H1 (cell line): ENCODE data around the gene LRRC46. TPM values are rescaled to one million over a fixed set of nuclear protein-coding genes. Genes with fewer than 3 reads are reported as not detected.
A peak's percentile ranks its signal among the peaks of the same experiment; 100 is the strongest.

ENCODE experiments used
- CTCF ChIA-PET: fragments of 300-600 bp; sonication (Branson Sonifier 250); formaldehyde crosslinking; loops from one replicate; lab custom pipeline; 2021; ENCODE audit not compliant: partially characterized antibody; lab: Charles Lee
- POLR2A ChIA-PET: fragments of 300-600 bp; sonication (Branson Sonifier 250); formaldehyde crosslinking; loops from one replicate; lab custom pipeline; 2021; ENCODE audit warnings: inconsistent platforms; ENCODE audit not compliant: partially characterized antibody; lab: Charles Lee
- DNase-seq, 2 experiments: peaks; one replicate each; pipeline versions ENCODE4 v3.0.0 to v3.0.0-alpha.2; 2010 to 2022; ENCODE audit warnings: low spot score in 2 of 2, low read depth in 1 of 2, mixed read lengths in 1 of 2
- FAIRE-seq: peaks from 2 replicates; lab custom pipeline; 2011; peaks lifted over from hg19 to GRCh38; lab: Jason Lieb, UNC
- H2AFZ ChIP-seq: 2 replicates; pipeline ENCODE4 v1.8.1; 2012; ENCODE audit warnings: low read length, inconsistent platforms
- H2AK5ac ChIP-seq: 2 replicates; pipeline ENCODE4 v1.6.1; 2013; ENCODE audit warnings: low read depth, low read length
- H2BK120ac ChIP-seq: replicated peaks from 2 replicates; pipeline ENCODE3; 2013; ENCODE audit warnings: low read depth, low read length, inconsistent platforms
- H2BK12ac ChIP-seq: 2 replicates; pipeline ENCODE4 v1.6.1; 2013; ENCODE audit warnings: low read depth, low read length
- H2BK15ac ChIP-seq: 2 replicates; pipeline ENCODE4 v1.6.1; 2013; ENCODE audit warnings: low read length
- H2BK20ac ChIP-seq: 2 replicates; pipeline ENCODE4 v1.6.1; 2013; ENCODE audit warnings: low read length
- H2BK5ac ChIP-seq: 2 replicates; pipeline ENCODE4 v1.6.1; 2013; ENCODE audit warnings: low read depth, low read length
- H3K14ac ChIP-seq: 2 replicates; pipeline ENCODE4 v1.6.1; 2013; ENCODE audit warnings: inconsistent platforms; ENCODE audit not compliant: insufficient read length
- H3K18ac ChIP-seq: 2 replicates; pipeline ENCODE4 v1.6.1; 2013; ENCODE audit warnings: low read length; ENCODE audit errors: extremely low read depth
- H3K23ac ChIP-seq: 2 replicates; pipeline ENCODE4 v1.6.1; 2013; ENCODE audit warnings: inconsistent platforms; ENCODE audit not compliant: insufficient read length
- H3K23me2 ChIP-seq: 2 replicates; pipeline ENCODE4 v1.6.1; 2013; ENCODE audit warnings: low read depth, low read length
- H3K27ac ChIP-seq: 2 replicates; pipeline ENCODE4 v1.6.1; 2011; ENCODE audit warnings: low read depth, low read length, inconsistent platforms
- H3K27me3 ChIP-seq, 4 experiments: replicated peaks in 1 of 4; 1 replicate in 1 of 4; 2 replicates in 3 of 4; pipeline versions ENCODE4 v1.6.1 to v1.8.1; 2011 to 2013; ENCODE audit warnings: low read length in 3 of 4, mild to moderate bottlenecking in 3 of 4, inconsistent platforms in 2 of 4, mixed read lengths in 2 of 4, moderate library complexity in 1 of 4; ENCODE audit not compliant: control insufficient read depth in 3 of 4, insufficient read depth in 3 of 4; ENCODE audit errors: extremely low read depth in 1 of 4
- H3K36me3 ChIP-seq, 4 experiments: 2 replicates each; pipeline versions ENCODE4 v1.6.1 to v1.8.1; 2011 to 2013; ENCODE audit warnings: mild to moderate bottlenecking in 4 of 4, low read length in 3 of 4, moderate library complexity in 2 of 4, control low read depth in 1 of 4, inconsistent platforms in 1 of 4; ENCODE audit not compliant: insufficient read depth in 4 of 4, control insufficient read depth in 2 of 4
- H3K4ac ChIP-seq: replicated peaks from 2 replicates; pipeline ENCODE3; 2013; ENCODE audit warnings: low read length, low read depth, mixed read lengths, inconsistent platforms; ENCODE audit not compliant: insufficient read length
- H3K4me1 ChIP-seq, 4 experiments: replicated peaks in 1 of 4; 1 replicate in 1 of 4; 2 replicates in 3 of 4; pipeline versions ENCODE4 v1.6.1 to v1.8.1; 2011 to 2013; ENCODE audit warnings: low read length in 3 of 4, inconsistent platforms in 2 of 4, mixed read lengths in 1 of 4; ENCODE audit not compliant: insufficient read depth in 4 of 4, control insufficient read depth in 3 of 4
- H3K4me2 ChIP-seq, 2 experiments: 2 replicates each; pipeline versions ENCODE4 v1.6.1 to v1.8.1; 2011 to 2013; ENCODE audit warnings: low read depth in 2 of 2, low read length in 2 of 2, control low read depth in 1 of 2, inconsistent platforms in 1 of 2, mild to moderate bottlenecking in 1 of 2; ENCODE audit not compliant: insufficient read depth in 1 of 2
- H3K4me3 ChIP-seq, 4 experiments: fragments of 200-600, 300-600 bp in 1 of 4; sonication (generic), shearing (Covaris generic), sonication (Bioruptor Twin) in 1 of 4; 2 replicates each; pipeline versions ENCODE4 v1.5.1 to v1.8.1; 2011 to 2016; ENCODE audit warnings: low read length in 4 of 4, low read depth in 3 of 4, control low read depth in 2 of 4, inconsistent platforms in 2 of 4, mild to moderate bottlenecking in 2 of 4, mixed read lengths in 1 of 4, moderate library complexity in 1 of 4; ENCODE audit not compliant: insufficient read depth in 2 of 4; ENCODE audit errors: extremely low read depth in 1 of 4
- H3K56ac ChIP-seq: replicated peaks from 2 replicates; pipeline ENCODE3; 2013; ENCODE audit warnings: low read depth, mild to moderate bottlenecking, mixed read lengths, low read length, inconsistent platforms; ENCODE audit not compliant: insufficient read length
- H3K79me1 ChIP-seq: 2 replicates; pipeline ENCODE4 v1.6.1; 2013; ENCODE audit warnings: low read depth, low read length, control low read depth
- H3K79me2 ChIP-seq, 2 experiments: 2 replicates each; pipeline versions ENCODE4 v1.6.1 to v1.8.1; 2012 to 2013; ENCODE audit warnings: low read length in 2 of 2, mild to moderate bottlenecking in 2 of 2, inconsistent platforms in 1 of 2; ENCODE audit not compliant: insufficient read depth in 2 of 2, control insufficient read depth in 1 of 2
- H3K9ac ChIP-seq, 4 experiments: replicated peaks in 1 of 4; 1 replicate in 1 of 4; 2 replicates in 3 of 4; pipeline versions ENCODE4 v1.6.1 to v1.8.1; 2011 to 2013; ENCODE audit warnings: low read depth in 3 of 4, low read length in 3 of 4, control low read depth in 2 of 4, mild to moderate bottlenecking in 2 of 4, moderate library complexity in 2 of 4, inconsistent platforms in 1 of 4; ENCODE audit errors: extremely low read depth in 1 of 4
- H3K9me3 ChIP-seq, 2 experiments: 2 replicates each; pipeline versions ENCODE4 v1.6.1 to v1.8.1; 2012 to 2013; ENCODE audit warnings: mild to moderate bottlenecking in 2 of 2, moderate library complexity in 2 of 2, control low read depth in 1 of 2, inconsistent platforms in 1 of 2, low read depth in 1 of 2, low read length in 1 of 2, mixed read lengths in 1 of 2; ENCODE audit not compliant: insufficient read depth in 2 of 2
- H4K20me1 ChIP-seq, 2 experiments: replicated peaks in 1 of 2; 2 replicates each; pipeline versions ENCODE3 to v1.8.1; 2011 to 2013; ENCODE audit warnings: inconsistent platforms in 2 of 2, low read length in 2 of 2, mild to moderate bottlenecking in 1 of 2; ENCODE audit not compliant: insufficient read depth in 2 of 2, control insufficient read depth in 1 of 2
- H4K5ac ChIP-seq: 2 replicates; pipeline ENCODE4 v1.6.1; 2013; ENCODE audit warnings: low read length, low read depth, mixed read lengths, inconsistent platforms; ENCODE audit not compliant: insufficient read length
- H4K8ac ChIP-seq: 2 replicates; pipeline ENCODE4 v1.8.0; 2013; ENCODE audit warnings: mild to moderate bottlenecking, moderate library complexity, low read length, inconsistent platforms; ENCODE audit not compliant: insufficient read depth; ENCODE audit errors: extremely low read depth
- H4K91ac ChIP-seq: replicated peaks from 2 replicates; pipeline ENCODE3; 2013; ENCODE audit warnings: low read length, mixed read lengths, inconsistent platforms; ENCODE audit not compliant: insufficient read length
- EZH2 ChIP-seq: fragments of 200-600 bp; sonication (generic); IDR thresholded peaks from 2 replicates; pipeline ENCODE4 v1.7.1; 2012; ENCODE audit warnings: low read depth, mild to moderate bottlenecking, moderate library complexity, low read length, inconsistent platforms; ENCODE audit not compliant: severe bottlenecking
- RNF2 ChIP-seq: fragments of 200-900, 300-1000 bp; sonication (generic); IDR thresholded peaks from 2 replicates; pipeline ENCODE4 v1.7.1; 2016; ENCODE audit warnings: borderline replicate concordance, low read depth, mild to moderate bottlenecking, antibody characterized with exemption, low read length; ENCODE audit not compliant: poor library complexity, severe bottlenecking; ENCODE audit errors: missing control alignments
- SIN3A ChIP-seq, 2 experiments: IDR thresholded peaks in 1 of 2; conservative IDR thresholded peaks in 1 of 2; 2 replicates each; pipeline ENCODE4 v1.6.1; 2011 to 2012; ENCODE audit warnings: low read length in 2 of 2, improper control_type of control experiment in 1 of 2, low read depth in 1 of 2, mild to moderate bottlenecking in 1 of 2
- SUZ12 ChIP-seq: fragments of 200-600 bp; sonication (generic); IDR thresholded peaks from 2 replicates; pipeline ENCODE4 v1.6.1; 2012; ENCODE audit warnings: mild to moderate bottlenecking, inconsistent platforms, low read length, moderate library complexity, mixed read lengths
- TBP ChIP-seq: IDR thresholded peaks from 2 replicates; pipeline ENCODE4 v1.6.1; 2011; ENCODE audit warnings: low read depth, low read length, improper control_type of control experiment
- WGBS, 2 experiments: shearing (Covaris generic) in 1 of 2; methylation state at CpG; one replicate each; pipeline versions ENCODE4 v1.1.6 to v1.1.7; 2013 to 2015; ENCODE audit warnings: low lambda C conversion rate in 2 of 2, mixed read lengths in 2 of 2, inconsistent platforms in 1 of 2, low coverage in 1 of 2, missing lambda C conversion rate in 1 of 2; ENCODE audit not compliant: insufficient replicate concordance in 2 of 2, insufficient coverage in 1 of 2, insufficient read length in 1 of 2; ENCODE audit errors: extremely low coverage in 1 of 2, missing lambda C conversion rate in 1 of 2; 5-methylcytosine and 5-hydroxymethylcytosine counted together
- polyA plus RNA-seq, 7 experiments: library from polyadenylated mRNA; depleted of rRNA in 3 of 7; stranded (reverse) in 5 of 7; unstranded in 2 of 7; fragments of >200 nt in 5 of 7; fragments of 200-250 nt in 2 of 7; gene quantifications; 1 replicate in 5 of 7; 2 replicates in 1 of 7; 4 replicates in 1 of 7; pipeline versions ENCODE4 v1.2.1 to v1.2.3, GENCODE V29; 2011 to 2013; ENCODE audit warnings: missing spikeins in 2 of 7, mixed read lengths in 2 of 7
- total RNA-seq: library from RNA; stranded (reverse); fragmentation: NEBNext Ultra II Directional; extraction: Animal tissue kit (Norgen Biotek cat#: 25700); gene quantifications from 2 replicates; pipeline ENCODE4 v1.2.1, GENCODE V29; 2021
- TF ChIP-seq, protein P1 (sequence below): IDR thresholded peaks from 2 replicates; pipeline ENCODE4 v1.6.1; 2012; ENCODE audit warnings: low read length, inconsistent platforms

LRRC46 gene
- total and polyA plus RNA-seq, 2 of the 8 experiments (the other 6 are each of a cell fraction or from before 2014, with no cell fraction given) = 0.18 TPM; not detected in 1

- Histone ChIP-seq H3K18ac (no peak overlapping the region), H4K20me1 (peaks cover 3 to 5% of the 10 kb centered on the region in 2 experiments), H4K8ac (no peak overlapping the region), H3K23me2 (peaks cover 23% of the 10 kb centered on the region), H2BK20ac (no peak overlapping the region), H2BK15ac (peak overlapping the region; percentile 40; the same call in 1 of the 2 replicates), H2BK5ac (peak overlapping the region; percentile 52; the same call in 1 of the 2 replicates), H3K27me3 (peaks cover 64 to 92% (median 89%) of the 10 kb centered on the region in 4 experiments), H3K27ac (no peak overlapping the region), H4K5ac (no peak overlapping the region), H3K4me1 (peaks cover 4 to 26% (median 15%) of the 10 kb centered on the region in 4 experiments), H3K14ac (no peak overlapping the region), H2AK5ac (no peak overlapping the region; the same call in 1 of the 2 replicates), H3K4me2 (peak overlapping the region; percentile 95 to 99), H3K9me3 (no peaks in the 10 kb centered on the region), H4K91ac (no peak overlapping the region), H2BK120ac (no peak overlapping the region), H3K23ac (no peak overlapping the region), H3K4me3 (peak overlapping the region; percentile 39 to 67 (median 63)), H3K36me3 (no peaks in the 10 kb centered on the region)
- FAIRE-seq = no peak
- WGBS, 2 experiments = 13% methylated on average over 9 of the region's 9 CpGs; no CpG with 5 or more reads in 1 of the 2 experiments
- CTCF ChIA-PET = interaction anchor here (15.3 to 33.0 kb wide), 5 partner anchors 6 to 99 kb away, joined by 246 to 1206 read pairs (median 373); partner anchors contain the start of genes PNPO, PRR15L, SCRN2 and SP2
- POLR2A ChIA-PET = interaction anchor here (0.7 to 12.4 kb wide), 10 partner anchors 10 to 41 kb away, joined by 3 to 134 read pairs (median 4); partner anchors contain the start of genes LRRC46, MRPL10, SCRN2 and SP2
- TF ChIP-seq EZH2 (peak; percentile 78), RNF2 (peak; percentile 11), TBP (no peak), SIN3A (conservative IDR thresholded peaks at IDR 0.05 in 1 of 2, IDR thresholded peaks at IDR 0.05 in 1 of 2; ENCODE audit: low read depth in 1 of 2, low read length in 2 of 2) (no peak), SUZ12 (peak; percentile 76; the same call in 1 of the 2 replicates)
- TF ChIP-seq, protein P1, sequence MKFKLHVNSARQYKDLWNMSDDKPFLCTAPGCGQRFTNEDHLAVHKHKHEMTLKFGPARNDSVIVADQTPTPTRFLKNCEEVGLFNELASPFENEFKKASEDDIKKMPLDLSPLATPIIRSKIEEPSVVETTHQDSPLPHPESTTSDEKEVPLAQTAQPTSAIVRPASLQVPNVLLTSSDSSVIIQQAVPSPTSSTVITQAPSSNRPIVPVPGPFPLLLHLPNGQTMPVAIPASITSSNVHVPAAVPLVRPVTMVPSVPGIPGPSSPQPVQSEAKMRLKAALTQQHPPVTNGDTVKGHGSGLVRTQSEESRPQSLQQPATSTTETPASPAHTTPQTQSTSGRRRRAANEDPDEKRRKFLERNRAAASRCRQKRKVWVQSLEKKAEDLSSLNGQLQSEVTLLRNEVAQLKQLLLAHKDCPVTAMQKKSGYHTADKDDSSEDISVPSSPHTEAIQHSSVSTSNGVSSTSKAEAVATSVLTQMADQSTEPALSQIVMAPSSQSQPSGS = no peak
- TF ChIP-seq, all 59 proteins: peak for 3
- H3K4ac ChIP-seq = no peak overlapping the region
- H2BK12ac ChIP-seq = no peak overlapping the region
- H2AFZ ChIP-seq = no peak overlapping the region
- no peaks in the 10 kb centered on the region for H3K79me1 ChIP-seq
- no peak for DNase-seq
- H3K9ac ChIP-seq = no peak overlapping the region
- H3K56ac ChIP-seq = no peak overlapping the region
- H3K79me2 ChIP-seq = no peaks in the 10 kb centered on the region
Observed at GRCh38 chr17:47850373-47850691, 18.9 kb downstream of the LRRC46 start.
